GM12873 (cell line): Measurements from ENCODE around the gene NR2F2.

ENCODE experiments used
- CTCF ChIP-seq: IDR thresholded peaks from 2 replicates; pipeline ENCODE4 v1.5.1; 2012; ENCODE audit warnings: low read depth, mild to moderate bottlenecking, moderate library complexity, low read length, control low read depth; ENCODE audit not compliant: insufficient read depth; ENCODE audit errors: missing control alignments

NR2F2 gene

GRCh38 chr15:96349857-96350720 is 19.6 kb downstream of the NR2F2 start:
- no peak for TF ChIP-seq CTCF

- TF ChIP-seq CTCF = no peak
Measured at GRCh38 chr15:96350934-96351724, 20.6 kb downstream of the NR2F2 start.

- TF ChIP-seq CTCF = no peak
Measured at GRCh38 chr15:96351761-96352603, 21.5 kb downstream of the NR2F2 start.

- TF ChIP-seq CTCF = no peak
Measured at GRCh38 chr15:96352604-96353405, 22.3 kb downstream of the NR2F2 start.

- TF ChIP-seq CTCF = no peak
Measured at GRCh38 chr15:96353416-96353929, 23.0 kb downstream of the NR2F2 start.

- no peak for TF ChIP-seq CTCF
Measured at GRCh38 chr15:96353930-96354730, 23.6 kb downstream of the NR2F2 start.
